HEK293 (cell line): ENCODE results near the gene SURF2.

Source experiments
- CTCF ChIA-PET: fragments of 350-600 bp; formaldehyde crosslinking; extraction: SDS; loops from one replicate; lab custom pipeline; 2021; ENCODE audit warnings: antibody characterized with exemption; lab: Yijun Ruan, JAX
- POLR2A ChIA-PET: fragments of 300-600 bp; formaldehyde crosslinking; extraction: SDS; loops from one replicate; lab custom pipeline; 2020; ENCODE audit warnings: antibody characterized with exemption, inconsistent platforms; lab: Yijun Ruan, JAX
- H3K27ac ChIP-seq: fragments of 200-500 bp; sonication (Bioruptor generic); 2 replicates; pipeline ENCODE4 v1.5.1; 2014; ENCODE audit warnings: low read depth, low read length, control low read depth, inconsistent platforms; ENCODE audit errors: extremely low read depth
- H3K36me3 ChIP-seq, 2 experiments: fragments of 200-500 bp in 1 of 2; sonication (Bioruptor generic) in 1 of 2; 1 replicate in 1 of 2; 2 replicates in 1 of 2; pipeline ENCODE4 v1.5.1; 2014 to 2017; ENCODE audit warnings: inconsistent platforms in 2 of 2, low read length in 2 of 2; ENCODE audit not compliant: control insufficient read depth in 2 of 2, insufficient read depth in 1 of 2
- H3K4me1 ChIP-seq: fragments of 200-500 bp; sonication (Bioruptor generic); 2 replicates; pipeline ENCODE4 v1.5.1; 2014; ENCODE audit warnings: mild to moderate bottlenecking, low read length, inconsistent platforms; ENCODE audit not compliant: control insufficient read depth, insufficient read depth
- H3K4me3 ChIP-seq: 2 replicates; pipeline ENCODE4 v1.5.1; 2011; ENCODE audit warnings: low read depth, mild to moderate bottlenecking, control low read depth, low read length, moderate library complexity
- H3K9me3 ChIP-seq: fragments of 200-500 bp; sonication (Bioruptor generic); 2 replicates; pipeline ENCODE4 v1.5.1; 2014; ENCODE audit warnings: low read depth, low read length, inconsistent platforms; ENCODE audit not compliant: control insufficient read depth, insufficient read depth
- EGR2 ChIP-seq: fragments of 450-650 bp; formaldehyde crosslinking; IDR thresholded peaks from 2 replicates; pipeline ENCODE4 v1.5.1; 2016; ENCODE audit warnings: low read depth, missing biosample characterization, missing genetic modification characterization
- GLI4 ChIP-seq: fragments of 450-650 bp; formaldehyde crosslinking; IDR thresholded peaks from 2 replicates; pipeline ENCODE4 v1.5.1; 2016; ENCODE audit warnings: missing biosample characterization, missing genetic modification characterization
- GLIS1 ChIP-seq: fragments of 450-650 bp; formaldehyde crosslinking; IDR thresholded peaks from 2 replicates; pipeline ENCODE4 v1.5.1; 2016; ENCODE audit warnings: missing biosample characterization, missing genetic modification characterization
- KLF10 ChIP-seq: fragments of 450-650 bp; IDR thresholded peaks from 2 replicates; pipeline ENCODE4 v1.5.1; 2018; ENCODE audit warnings: missing biosample characterization, mild to moderate bottlenecking, missing genetic modification characterization
- MYNN ChIP-seq: fragments of 450-650 bp; formaldehyde crosslinking; IDR thresholded peaks from 2 replicates; pipeline ENCODE4 v1.5.1; 2016; ENCODE audit warnings: missing biosample characterization, missing genetic modification characterization, borderline replicate concordance
- SP2 ChIP-seq: fragments of 450-650 bp; formaldehyde crosslinking; IDR thresholded peaks from 2 replicates; pipeline ENCODE4 v1.5.1; 2016; ENCODE audit warnings: missing biosample characterization, missing genetic modification characterization
- ZBTB20 ChIP-seq: fragments of 450-650 bp; formaldehyde crosslinking; IDR thresholded peaks from 2 replicates; pipeline ENCODE4 v1.5.1; 2016; ENCODE audit warnings: missing biosample characterization, missing genetic modification characterization
- ZIC2 ChIP-seq: fragments of 450-650 bp; formaldehyde crosslinking; IDR thresholded peaks from 2 replicates; pipeline ENCODE4 v1.5.1; 2016; ENCODE audit warnings: missing biosample characterization, missing genetic modification characterization
- ZNF239 ChIP-seq: fragments of 450-650 bp; formaldehyde crosslinking; IDR thresholded peaks from 2 replicates; pipeline ENCODE4 v1.5.1; 2016; ENCODE audit warnings: missing biosample characterization, missing genetic modification characterization
- ZNF521 ChIP-seq: fragments of 450-650 bp; formaldehyde crosslinking; IDR thresholded peaks from 2 replicates; pipeline ENCODE4 v1.5.1; 2017; ENCODE audit warnings: missing biosample characterization, mild to moderate bottlenecking, missing genetic modification characterization
- ZNF670 ChIP-seq: fragments of 450-650 bp; formaldehyde crosslinking; IDR thresholded peaks from 2 replicates; pipeline ENCODE4 v1.5.1; 2016; ENCODE audit warnings: missing biosample characterization, missing genetic modification characterization, low read depth
- ZNF785 ChIP-seq: fragments of 450-650 bp; formaldehyde crosslinking; IDR thresholded peaks from 2 replicates; pipeline ENCODE4 v1.5.1; 2016; ENCODE audit warnings: missing biosample characterization, missing genetic modification characterization
- ZXDB ChIP-seq: fragments of 450-650 bp; formaldehyde crosslinking; IDR thresholded peaks from 2 replicates; pipeline ENCODE4 v1.5.1; 2016; ENCODE audit warnings: missing biosample characterization, missing genetic modification characterization
- TF ChIP-seq, protein P1 (sequence below): fragments of 450-650 bp; formaldehyde crosslinking; conservative IDR thresholded peaks from 2 replicates; pipeline ENCODE4 v1.5.1; 2016; ENCODE audit warnings: low read depth, missing biosample characterization, missing genetic modification characterization
- TF ChIP-seq, protein P2 (sequence below): fragments of 450-650 bp; formaldehyde crosslinking; IDR thresholded peaks from 2 replicates; pipeline ENCODE4 v1.5.1; 2017; ENCODE audit warnings: missing biosample characterization, missing genetic modification characterization
- TF ChIP-seq, protein P3 (sequence below): fragments of 450-650 bp; formaldehyde crosslinking; IDR thresholded peaks from 2 replicates; pipeline ENCODE4 v1.5.1; 2016; ENCODE audit warnings: missing biosample characterization, missing genetic modification characterization, borderline replicate concordance
- TF ChIP-seq, protein P4 (sequence below): fragments of 450-650 bp; IDR thresholded peaks from 2 replicates; pipeline ENCODE4 v1.5.1; 2018; ENCODE audit warnings: missing biosample characterization, mild to moderate bottlenecking, missing genetic modification characterization
- TF ChIP-seq, protein P5 (sequence below): fragments of 450-650 bp; formaldehyde crosslinking; IDR thresholded peaks from 2 replicates; pipeline ENCODE4 v1.5.1; 2016; ENCODE audit warnings: missing biosample characterization, missing genetic modification characterization
- TF ChIP-seq, protein P6 (sequence below): fragments of 450-650 bp; formaldehyde crosslinking; IDR thresholded peaks from 2 replicates; pipeline ENCODE4 v1.5.1; 2016; ENCODE audit warnings: missing biosample characterization, missing genetic modification characterization

The SURF2 gene

DNA sequence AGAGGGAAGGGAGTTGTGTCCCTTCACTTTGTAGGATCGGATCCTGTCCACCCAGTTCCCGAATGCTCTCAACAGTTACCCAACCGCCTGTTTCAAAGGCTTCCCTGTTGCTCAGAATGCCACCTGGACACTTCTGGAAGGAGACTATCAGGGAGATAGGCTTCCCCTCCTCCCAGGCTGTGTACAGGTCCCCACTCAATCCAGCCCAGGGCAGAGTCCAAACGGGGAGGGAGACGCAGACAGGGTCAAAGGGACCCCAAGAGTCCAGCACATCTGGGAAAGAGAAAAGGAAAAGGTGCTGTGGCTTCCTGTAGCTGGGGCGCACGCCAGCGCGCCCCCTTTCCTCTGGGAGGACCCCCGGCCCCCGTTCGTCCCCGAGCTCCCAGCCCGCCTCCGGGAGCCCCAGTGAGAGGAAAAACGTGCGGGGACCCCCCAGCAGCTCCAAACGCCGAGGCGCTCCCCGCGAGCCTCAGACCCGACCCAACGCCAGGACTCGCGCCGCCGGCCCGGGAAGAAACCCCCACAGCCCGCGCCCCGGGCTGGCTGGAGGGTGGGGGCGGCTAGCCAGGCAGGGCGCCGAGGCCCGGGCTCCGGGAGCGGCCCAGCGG, 18.9 kb downstream of the SURF2 start (continued):
- TF ChIP-seq, protein P1, sequence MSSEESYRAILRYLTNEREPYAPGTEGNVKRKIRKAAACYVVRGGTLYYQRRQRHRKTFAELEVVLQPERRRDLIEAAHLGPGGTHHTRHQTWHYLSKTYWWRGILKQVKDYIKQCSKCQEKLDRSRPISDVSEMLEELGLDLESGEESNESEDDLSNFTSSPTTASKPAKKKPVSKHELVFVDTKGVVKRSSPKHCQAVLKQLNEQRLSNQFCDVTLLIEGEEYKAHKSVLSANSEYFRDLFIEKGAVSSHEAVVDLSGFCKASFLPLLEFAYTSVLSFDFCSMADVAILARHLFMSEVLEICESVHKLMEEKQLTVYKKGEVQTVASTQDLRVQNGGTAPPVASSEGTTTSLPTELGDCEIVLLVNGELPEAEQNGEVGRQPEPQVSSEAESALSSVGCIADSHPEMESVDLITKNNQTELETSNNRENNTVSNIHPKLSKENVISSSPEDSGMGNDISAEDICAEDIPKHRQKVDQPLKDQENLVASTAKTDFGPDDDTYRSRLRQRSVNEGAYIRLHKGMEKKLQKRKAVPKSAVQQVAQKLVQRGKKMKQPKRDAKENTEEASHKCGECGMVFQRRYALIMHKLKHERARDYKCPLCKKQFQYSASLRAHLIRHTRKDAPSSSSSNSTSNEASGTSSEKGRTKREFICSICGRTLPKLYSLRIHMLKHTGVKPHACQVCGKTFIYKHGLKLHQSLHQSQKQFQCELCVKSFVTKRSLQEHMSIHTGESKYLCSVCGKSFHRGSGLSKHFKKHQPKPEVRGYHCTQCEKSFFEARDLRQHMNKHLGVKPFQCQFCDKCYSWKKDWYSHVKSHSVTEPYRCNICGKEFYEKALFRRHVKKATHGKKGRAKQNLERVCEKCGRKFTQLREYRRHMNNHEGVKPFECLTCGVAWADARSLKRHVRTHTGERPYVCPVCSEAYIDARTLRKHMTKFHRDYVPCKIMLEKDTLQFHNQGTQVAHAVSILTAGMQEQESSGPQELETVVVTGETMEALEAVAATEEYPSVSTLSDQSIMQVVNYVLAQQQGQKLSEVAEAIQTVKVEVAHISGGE (tag by site-specific recombination) = peak; percentile 23; the same call in 1 of the 2 replicates
- TF ChIP-seq SP2 (tag by site-specific recombination) (no peak), ZNF785 (tag by site-specific recombination) (no peak), ZBTB20 (tag by site-specific recombination) (peak; percentile 83), KLF10 (tag by site-specific recombination) (no peak), MYNN (tag by site-specific recombination) (no peak)
- TF ChIP-seq, protein P2, sequence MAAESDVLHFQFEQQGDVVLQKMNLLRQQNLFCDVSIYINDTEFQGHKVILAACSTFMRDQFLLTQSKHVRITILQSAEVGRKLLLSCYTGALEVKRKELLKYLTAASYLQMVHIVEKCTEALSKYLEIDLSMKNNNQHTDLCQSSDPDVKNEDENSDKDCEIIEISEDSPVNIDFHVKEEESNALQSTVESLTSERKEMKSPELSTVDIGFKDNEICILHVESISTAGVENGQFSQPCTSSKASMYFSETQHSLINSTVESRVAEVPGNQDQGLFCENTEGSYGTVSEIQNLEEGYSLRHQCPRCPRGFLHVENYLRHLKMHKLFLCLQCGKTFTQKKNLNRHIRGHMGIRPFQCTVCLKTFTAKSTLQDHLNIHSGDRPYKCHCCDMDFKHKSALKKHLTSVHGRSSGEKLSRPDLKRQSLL = no peak

DNA sequence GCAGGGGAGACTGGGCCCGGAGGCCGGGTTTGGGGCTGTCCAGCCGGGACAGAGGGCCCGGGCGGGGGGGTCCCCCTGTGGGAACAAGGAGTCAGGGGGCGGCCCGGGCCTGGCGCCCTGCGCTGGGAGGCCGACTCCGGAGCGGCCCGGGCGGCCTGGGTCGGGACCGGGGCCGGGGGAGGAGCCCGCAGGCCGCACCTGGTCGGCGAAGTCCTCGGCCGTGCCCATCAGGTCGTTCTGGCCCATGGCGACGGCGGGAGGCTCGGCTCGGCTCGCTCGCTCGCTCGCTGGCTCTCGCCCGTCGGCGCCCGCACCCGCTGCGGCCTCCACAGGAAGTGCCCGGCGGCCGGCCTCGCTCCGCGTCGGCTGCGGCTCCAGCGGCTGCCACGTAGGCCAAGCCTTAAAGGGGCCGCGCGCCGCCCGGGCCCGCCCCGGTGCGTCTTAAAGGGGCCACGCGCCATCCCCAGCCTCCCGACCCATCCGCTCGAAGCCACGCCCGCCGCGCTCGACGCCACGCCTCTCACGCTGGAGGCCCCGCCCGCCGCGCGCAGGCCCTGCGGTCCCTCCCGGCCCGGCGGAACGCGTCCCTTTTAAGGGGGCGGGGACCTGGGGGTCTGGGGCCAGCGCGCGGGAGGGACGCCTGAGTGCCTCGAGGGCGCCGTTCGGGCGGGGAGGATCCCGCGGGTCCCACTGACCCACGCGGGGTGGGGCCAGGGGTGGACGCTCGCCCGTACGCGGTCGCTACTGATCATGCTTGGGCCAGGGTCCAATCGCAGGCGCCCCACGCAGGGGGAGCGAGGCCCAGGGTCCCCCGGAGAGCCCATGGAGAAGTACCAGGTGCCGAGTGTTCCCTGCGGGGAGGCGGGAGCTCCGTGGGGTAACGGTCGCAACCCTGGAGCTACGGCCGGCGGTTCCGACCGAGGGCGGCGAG, 19.6 kb downstream of the SURF2 start, which contains the start of the genes STKLD1 and SURF4:
TSS of gene STKLD1 (plus strand) at position 643 of the 931 bp plus-strand sequence. CDS start at position 751, 108 bp downstream.
TSS of gene SURF4 (minus strand) at position 337 of the 931 bp plus-strand sequence. CDS start at position 246, 91 bp downstream.
- POLR2A ChIA-PET = interaction anchor here (0.7 to 3.9 kb wide), 10 partner anchors 11 to 109 kb away, joined by 3 to 18 read pairs (median 8); partner anchors contain the start of genes CACFD1, MED22, RPL7A and SLC2A6
- no peaks in the 10 kb centered on the region for H3K9me3 ChIP-seq
- CTCF ChIA-PET = interaction anchor here (0.6 to 0.9 kb wide), 6 partner anchors 16 to 351 kb away, joined by 3 to 4 read pairs (median 3); no protein-coding TSS in a partner anchor
- peak within 1 kb of the TSS; percentile 57 for H3K4me3 ChIP-seq
- peaks cover 7 to 25% of the 10 kb centered on the region in 2 experiments; a peak in 2 of 3 replicates for H3K36me3 ChIP-seq
- peaks cover 5% of the 10 kb centered on the region for H3K4me1 ChIP-seq
- H3K27ac ChIP-seq = peak within 1 kb of the TSS; percentile 93
- peak; percentile 93 for TF ChIP-seq GLIS1 (tag by site-specific recombination)
- peak; percentile 52; the same call in 1 of the 2 replicates for TF ChIP-seq KLF10 (tag by site-specific recombination)
- TF ChIP-seq, protein P3, sequence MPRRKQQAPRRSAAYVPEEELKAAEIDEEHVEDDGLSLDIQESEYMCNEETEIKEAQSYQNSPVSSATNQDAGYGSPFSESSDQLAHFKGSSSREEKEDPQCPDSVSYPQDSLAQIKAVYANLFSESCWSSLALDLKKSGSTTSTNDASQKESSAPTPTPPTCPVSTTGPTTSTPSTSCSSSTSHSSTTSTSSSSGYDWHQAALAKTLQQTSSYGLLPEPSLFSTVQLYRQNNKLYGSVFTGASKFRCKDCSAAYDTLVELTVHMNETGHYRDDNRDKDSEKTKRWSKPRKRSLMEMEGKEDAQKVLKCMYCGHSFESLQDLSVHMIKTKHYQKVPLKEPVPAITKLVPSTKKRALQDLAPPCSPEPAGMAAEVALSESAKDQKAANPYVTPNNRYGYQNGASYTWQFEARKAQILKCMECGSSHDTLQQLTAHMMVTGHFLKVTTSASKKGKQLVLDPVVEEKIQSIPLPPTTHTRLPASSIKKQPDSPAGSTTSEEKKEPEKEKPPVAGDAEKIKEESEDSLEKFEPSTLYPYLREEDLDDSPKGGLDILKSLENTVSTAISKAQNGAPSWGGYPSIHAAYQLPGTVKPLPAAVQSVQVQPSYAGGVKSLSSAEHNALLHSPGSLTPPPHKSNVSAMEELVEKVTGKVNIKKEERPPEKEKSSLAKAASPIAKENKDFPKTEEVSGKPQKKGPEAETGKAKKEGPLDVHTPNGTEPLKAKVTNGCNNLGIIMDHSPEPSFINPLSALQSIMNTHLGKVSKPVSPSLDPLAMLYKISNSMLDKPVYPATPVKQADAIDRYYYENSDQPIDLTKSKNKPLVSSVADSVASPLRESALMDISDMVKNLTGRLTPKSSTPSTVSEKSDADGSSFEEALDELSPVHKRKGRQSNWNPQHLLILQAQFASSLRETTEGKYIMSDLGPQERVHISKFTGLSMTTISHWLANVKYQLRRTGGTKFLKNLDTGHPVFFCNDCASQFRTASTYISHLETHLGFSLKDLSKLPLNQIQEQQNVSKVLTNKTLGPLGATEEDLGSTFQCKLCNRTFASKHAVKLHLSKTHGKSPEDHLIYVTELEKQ (tag by site-specific recombination) = no peak
- TF ChIP-seq, protein P4, sequence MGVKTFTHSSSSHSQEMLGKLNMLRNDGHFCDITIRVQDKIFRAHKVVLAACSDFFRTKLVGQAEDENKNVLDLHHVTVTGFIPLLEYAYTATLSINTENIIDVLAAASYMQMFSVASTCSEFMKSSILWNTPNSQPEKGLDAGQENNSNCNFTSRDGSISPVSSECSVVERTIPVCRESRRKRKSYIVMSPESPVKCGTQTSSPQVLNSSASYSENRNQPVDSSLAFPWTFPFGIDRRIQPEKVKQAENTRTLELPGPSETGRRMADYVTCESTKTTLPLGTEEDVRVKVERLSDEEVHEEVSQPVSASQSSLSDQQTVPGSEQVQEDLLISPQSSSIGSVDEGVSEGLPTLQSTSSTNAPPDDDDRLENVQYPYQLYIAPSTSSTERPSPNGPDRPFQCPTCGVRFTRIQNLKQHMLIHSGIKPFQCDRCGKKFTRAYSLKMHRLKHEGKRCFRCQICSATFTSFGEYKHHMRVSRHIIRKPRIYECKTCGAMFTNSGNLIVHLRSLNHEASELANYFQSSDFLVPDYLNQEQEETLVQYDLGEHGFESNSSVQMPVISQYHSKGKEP (tag by site-specific recombination) = 0 out of 2 replicates have a peak, but pooled peaks have one; percentile 20
- no peak for TF ChIP-seq ZNF521 (tag by site-specific recombination)
- TF ChIP-seq EGR2 = 0 out of 2 replicates have a peak, but pooled peaks have one; percentile 5
- peak; percentile 73 for TF ChIP-seq ZIC2 (tag by site-specific recombination)
- no peak for TF ChIP-seq ZNF239 (tag by site-specific recombination)
- TF ChIP-seq GLI4 = no peak
- TF ChIP-seq, protein P5, sequence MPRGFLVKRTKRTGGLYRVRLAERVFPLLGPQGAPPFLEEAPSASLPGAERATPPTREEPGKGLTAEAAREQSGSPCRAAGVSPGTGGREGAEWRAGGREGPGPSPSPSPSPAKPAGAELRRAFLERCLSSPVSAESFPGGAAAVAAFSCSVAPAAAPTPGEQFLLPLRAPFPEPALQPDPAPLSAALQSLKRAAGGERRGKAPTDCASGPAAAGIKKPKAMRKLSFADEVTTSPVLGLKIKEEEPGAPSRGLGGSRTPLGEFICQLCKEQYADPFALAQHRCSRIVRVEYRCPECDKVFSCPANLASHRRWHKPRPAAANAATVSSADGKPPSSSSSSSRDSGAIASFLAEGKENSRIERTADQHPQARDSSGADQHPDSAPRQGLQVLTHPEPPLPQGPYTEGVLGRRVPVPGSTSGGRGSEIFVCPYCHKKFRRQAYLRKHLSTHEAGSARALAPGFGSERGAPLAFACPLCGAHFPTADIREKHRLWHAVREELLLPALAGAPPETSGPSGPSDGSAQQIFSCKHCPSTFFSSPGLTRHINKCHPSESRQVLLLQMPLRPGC (tag by site-specific recombination) = no peak
- TF ChIP-seq, protein P6, sequence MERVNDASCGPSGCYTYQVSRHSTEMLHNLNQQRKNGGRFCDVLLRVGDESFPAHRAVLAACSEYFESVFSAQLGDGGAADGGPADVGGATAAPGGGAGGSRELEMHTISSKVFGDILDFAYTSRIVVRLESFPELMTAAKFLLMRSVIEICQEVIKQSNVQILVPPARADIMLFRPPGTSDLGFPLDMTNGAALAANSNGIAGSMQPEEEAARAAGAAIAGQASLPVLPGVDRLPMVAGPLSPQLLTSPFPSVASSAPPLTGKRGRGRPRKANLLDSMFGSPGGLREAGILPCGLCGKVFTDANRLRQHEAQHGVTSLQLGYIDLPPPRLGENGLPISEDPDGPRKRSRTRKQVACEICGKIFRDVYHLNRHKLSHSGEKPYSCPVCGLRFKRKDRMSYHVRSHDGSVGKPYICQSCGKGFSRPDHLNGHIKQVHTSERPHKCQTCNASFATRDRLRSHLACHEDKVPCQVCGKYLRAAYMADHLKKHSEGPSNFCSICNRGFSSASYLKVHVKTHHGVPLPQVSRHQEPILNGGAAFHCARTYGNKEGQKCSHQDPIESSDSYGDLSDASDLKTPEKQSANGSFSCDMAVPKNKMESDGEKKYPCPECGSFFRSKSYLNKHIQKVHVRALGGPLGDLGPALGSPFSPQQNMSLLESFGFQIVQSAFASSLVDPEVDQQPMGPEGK = peak; percentile 76
- 0 out of 2 replicates have a peak, but pooled peaks have one; percentile 31 for TF ChIP-seq ZXDB (tag by site-specific recombination)
- TF ChIP-seq ZNF670 (tag by site-specific recombination) = no peak
